Mesangial cell (primary cell): Measurements from ENCODE around the gene NPIPB6. TPM values are rescaled to one million over a fixed set of nuclear protein-coding genes. Genes with fewer than 3 reads are reported as not detected.

Experiments
- total RNA-seq: library from RNA; depleted of rRNA; stranded (reverse); fragments of >200 nt; gene quantifications from 2 replicates; pipeline ENCODE4 v1.2.3, GENCODE V29; 2015

The NPIPB6 gene
- total RNA-seq: 0.49 TPM in 1 of 2 replicates, not detected in the other

GRCh38 chr16:28363408-28363807 lies at the start of gene NPIPB6:
NPIPB6 (minus strand) TSS chr16:28363508; CDS start chr16:28362822, 686 bp downstream.

GRCh38 chr16:28403220-28404072 lies 40.1 kb upstream of the NPIPB6 start, which contains the start of gene EIF3CL:
EIF3CL (minus strand) TSS chr16:28403841; CDS start chr16:28403618, 223 bp downstream.

Other genes starting within 250 kb of the NPIPB6 start
- 85.9 and 135 TPM in 2 replicates for gene XPO6, start 151.5 kb downstream of the NPIPB6 start, total RNA-seq
- 0.65 and 3.9 TPM in 2 replicates for gene SBK1, start 71.0 kb downstream of the NPIPB6 start, total RNA-seq
- 151 and 152 TPM in 2 replicates for gene EIF3CL, start 40.3 kb upstream of the NPIPB6 start, total RNA-seq
- gene NPIPB7, start 108.8 kb upstream of the NPIPB6 start, total RNA-seq: not detected in 2 replicates
- 21.7 and 31.2 TPM in 2 replicates for gene CLN3, start 128.6 kb upstream of the NPIPB6 start, total RNA-seq
- not detected in 2 replicates for gene APOBR, start 131.1 kb upstream of the NPIPB6 start, total RNA-seq
- gene IL27, start 143.3 kb upstream of the NPIPB6 start, total RNA-seq: not detected in 2 replicates
- gene NUPR1, start 175.5 kb upstream of the NPIPB6 start, total RNA-seq: 0.16 and 9.0 TPM in 2 replicates
- gene SGF29, start 190.4 kb upstream of the NPIPB6 start, total RNA-seq: 11.9 and 19.0 TPM in 2 replicates
- gene SULT1A2, start 233.5 kb upstream of the NPIPB6 start, total RNA-seq: 0.25 TPM in 1 of 2 replicates, not detected in the other
- gene SULT1A1, start 246.5 kb upstream of the NPIPB6 start, total RNA-seq: 0.98 and 17.0 TPM in 2 replicates